GM21367 (cell line): Measurements from ENCODE around the gene ELL.

Experiments
- ATAC-seq: cut with Tn5 transposase; IDR thresholded peaks from one replicate; pipeline ENCODE4 v1.9.1; 2021; ENCODE audit not compliant: unreplicated experiment

Gene ELL

GRCh38 chr19:18490728-18491127 lies 31.1 kb downstream of the ELL start:
- ATAC-seq: no peak

DNA sequence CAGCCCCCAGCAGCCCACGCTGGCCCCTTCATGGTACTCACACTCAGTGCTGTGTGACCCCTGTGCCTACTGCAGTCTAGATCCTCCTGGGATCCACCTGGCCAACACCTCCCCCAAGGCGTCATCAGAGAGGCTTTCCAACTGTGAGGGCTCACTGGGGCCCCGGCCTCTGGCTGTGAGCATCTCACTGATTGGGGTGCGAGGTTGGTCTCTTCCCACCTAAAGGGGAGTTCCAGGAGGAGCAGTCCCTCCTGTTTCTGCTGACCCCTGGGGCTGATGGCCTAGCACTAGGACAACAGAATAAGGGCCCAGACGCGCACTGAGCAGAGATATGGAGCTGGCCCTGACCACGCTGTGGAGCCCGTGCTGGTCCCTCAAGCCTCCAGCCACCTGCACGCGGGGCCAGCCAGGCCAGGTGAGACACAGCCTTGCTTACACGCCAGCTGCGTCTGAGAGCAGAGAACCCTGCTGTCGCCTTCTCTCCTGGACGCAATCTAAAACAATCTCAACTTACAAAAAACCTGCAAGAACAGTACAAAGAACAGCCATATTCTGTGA lies 32.2 kb downstream of the ELL start:
- ATAC-seq: no peak

GRCh38 chr19:18488838-18489626 lies 32.8 kb downstream of the ELL start:
- ATAC-seq: no peak

- no peak for ATAC-seq
Observed at GRCh38 chr19:18488403-18488723, 33.5 kb downstream of the ELL start.

GRCh38 chr19:18487576-18488402 lies 34.1 kb downstream of the ELL start:
- no peak for ATAC-seq

DNA sequence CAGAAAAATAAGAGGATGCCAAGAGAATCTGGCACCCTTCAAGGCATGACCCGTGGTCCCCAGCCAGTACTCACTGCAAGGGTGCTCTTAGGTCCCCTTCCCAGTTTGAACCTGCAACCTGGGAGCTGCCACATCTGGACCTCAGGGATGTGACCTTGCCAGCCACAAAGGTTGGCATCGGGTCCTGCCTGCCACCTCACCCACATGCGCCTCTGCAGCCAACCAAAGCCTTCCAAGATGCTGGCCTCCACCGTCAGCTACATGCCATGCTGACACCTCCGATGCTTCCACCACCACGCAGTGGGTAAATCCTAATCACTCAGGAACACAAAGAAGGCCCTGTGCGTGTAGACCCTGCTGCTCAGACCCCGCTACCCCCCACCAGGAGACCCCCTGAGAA lies 35.1 kb downstream of the ELL start:
- no peak for ATAC-seq

DNA sequence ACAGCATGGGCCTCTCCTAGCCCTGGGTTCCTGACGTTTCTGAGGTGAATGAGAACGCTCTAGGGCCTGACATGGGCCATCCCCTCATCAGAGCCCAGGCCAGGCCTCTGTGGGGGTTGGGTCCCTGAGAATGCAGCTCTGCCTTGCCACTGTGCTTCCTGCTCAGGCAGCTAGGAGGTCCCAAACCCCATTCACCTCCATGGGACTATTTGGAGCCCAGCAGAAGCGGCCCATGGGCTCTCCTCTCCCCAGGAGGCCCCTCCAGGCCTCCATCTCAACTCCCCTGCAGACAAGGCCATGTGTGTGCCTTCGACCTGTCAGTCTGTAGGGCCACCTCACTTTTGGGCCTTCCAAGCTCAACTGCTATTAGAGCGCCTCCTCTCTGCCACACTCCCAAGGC lies 36.9 kb downstream of the ELL start:
- no peak for ATAC-seq

GRCh38 chr19:18483119-18483890 lies 38.6 kb downstream of the ELL start:
- ATAC-seq: no peak

DNA sequence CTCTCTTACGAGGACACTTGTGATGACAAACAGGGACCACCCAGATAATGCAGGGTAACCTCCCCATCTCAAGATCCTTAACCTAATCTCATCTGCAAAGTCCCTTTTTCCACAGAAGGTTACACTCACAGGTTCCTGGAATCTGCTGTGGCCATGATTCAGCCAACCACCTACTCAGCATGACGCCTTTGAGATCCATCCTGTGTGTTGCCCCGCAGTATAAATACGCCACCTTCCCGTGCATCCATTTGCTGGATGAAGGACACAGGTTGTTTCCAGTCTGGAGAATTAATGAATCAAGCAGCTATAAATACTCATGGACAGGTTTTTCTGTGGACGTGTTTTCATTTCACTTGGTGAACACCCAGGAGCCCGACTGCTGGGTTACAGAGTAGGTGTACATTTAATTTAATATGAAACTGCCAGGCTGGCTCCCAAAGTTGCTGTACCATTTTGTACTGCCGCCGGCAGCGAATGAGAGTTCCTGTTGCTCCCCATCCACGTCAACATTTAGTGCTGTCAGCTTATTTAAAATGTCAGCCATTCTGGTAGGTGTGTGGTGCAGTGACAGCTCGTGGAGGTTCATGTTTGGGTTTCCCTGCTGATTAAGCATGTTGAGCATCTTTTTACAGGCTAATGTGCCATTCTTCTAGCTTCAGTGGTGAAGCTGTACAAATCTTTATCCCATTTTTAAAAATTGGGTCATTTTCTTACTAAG lies 40.2 kb downstream of the ELL start:
- ATAC-seq: no peak

DNA sequence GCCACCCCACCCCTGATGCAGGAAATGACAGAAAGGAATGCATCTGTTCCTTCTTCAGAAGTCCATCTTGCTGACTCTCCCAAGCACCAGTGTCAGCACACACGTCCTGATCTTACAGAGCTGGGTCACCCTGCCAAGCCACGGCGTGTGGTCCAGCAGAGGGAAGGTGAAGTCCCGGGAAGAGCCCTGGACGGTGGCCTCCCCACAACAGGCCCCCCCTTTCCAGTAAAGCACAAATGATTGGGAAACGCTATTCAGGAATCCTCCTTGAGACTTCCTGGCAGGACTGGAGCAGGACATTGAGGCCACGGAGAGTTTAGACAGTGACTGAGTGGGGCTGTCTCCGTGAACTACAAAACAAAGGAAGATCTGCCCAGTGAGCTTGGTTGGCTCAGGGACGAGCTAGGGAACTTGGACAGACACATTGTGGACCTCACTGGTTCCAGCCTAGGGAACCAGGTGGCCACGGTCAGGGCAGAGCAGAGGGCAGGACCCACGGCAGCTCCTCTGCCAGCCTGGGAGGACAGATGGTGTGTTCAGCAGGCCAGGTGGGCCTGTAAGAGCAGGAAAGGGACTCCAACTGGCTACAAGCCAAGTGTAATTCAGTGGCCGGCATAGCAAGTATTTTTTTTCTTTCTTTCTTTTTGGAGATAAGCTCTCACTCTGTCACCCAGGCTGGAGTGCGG lies 41.7 kb downstream of the ELL start:
- no peak for ATAC-seq

GRCh38 chr19:18478545-18479311 lies 43.1 kb downstream of the ELL start:
- ATAC-seq: no peak

DNA sequence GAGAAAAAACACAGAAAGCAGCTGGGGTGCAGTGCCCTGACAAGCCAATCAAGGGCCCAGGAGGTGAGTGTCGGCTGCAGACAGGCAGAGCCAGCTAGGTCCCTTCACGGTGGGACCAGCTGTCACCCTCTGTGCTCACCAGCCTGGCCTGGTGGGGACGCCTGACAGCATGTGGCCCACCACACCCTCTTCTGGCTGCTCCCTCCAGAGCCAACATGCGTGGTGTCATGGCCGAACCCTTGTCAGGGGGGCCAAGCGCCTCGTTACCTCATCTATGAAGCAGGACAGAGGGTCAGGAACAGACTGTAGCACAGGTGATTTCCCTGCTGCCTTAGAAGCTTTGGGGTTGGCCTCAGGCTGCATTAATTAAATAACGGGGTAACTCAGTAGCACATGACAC lies 43.9 kb downstream of the ELL start:
- ATAC-seq: no peak

- no peak for ATAC-seq
Observed at GRCh38 chr19:18477042-18477779, 44.7 kb downstream of the ELL start.

DNA sequence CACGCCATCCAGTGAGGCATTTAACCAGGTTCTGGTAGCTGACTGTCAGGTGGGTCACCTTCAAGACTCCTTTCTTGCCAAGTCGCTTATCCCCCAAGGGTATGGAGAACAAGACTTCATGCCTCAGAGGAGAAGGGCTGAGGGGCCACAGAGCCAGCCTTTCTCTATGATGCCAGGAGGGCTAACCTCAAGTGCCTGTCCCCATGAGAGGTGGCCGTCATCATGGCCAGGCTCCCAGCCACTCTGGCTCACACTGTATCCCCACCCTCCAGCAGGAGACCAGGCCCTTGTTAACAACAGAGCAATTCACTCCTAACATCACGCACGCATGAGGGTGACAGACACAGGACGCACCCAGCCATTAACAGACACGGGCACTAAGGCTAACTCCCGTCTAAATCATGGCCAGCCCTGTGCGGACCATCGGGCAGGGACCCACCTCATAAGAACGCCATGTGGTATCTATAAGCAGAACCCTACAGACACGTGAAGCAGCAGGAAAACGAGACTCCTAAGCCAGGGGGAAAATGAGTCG lies 45.3 kb downstream of the ELL start:
- no peak for ATAC-seq

DNA sequence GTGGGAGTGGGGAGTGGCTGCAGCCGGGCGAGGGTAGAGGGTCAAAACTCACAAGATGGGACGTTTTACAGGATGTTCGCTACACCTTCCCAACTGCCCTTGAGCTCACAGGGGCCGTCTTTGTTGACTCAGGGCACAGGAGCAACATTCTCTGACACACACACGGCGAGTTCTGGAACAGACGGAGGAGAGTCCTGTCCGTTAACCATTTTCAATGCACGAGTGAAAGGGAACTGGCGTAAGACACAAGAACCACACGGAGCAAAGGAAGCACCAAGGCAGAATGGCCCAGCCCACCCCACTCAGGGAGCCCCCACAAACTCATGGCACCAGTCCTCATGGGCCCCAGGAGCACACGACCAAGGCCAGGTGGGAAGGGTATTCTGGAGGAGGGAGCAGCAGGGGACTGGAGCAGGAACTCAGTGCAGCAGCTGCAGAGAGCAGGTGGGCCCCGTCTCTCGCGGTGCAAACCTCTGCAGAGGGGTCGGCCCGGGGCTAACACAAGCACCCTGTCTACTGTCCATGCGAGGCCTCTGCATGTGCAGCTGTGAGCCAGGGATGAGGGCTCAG lies 46.0 kb downstream of the ELL start:
- no peak for ATAC-seq

GRCh38 chr19:18475004-18475453 lies 46.8 kb downstream of the ELL start:
- no peak for ATAC-seq

- ATAC-seq: no peak
Observed at GRCh38 chr19:18474366-18474887, 47.4 kb downstream of the ELL start.

DNA sequence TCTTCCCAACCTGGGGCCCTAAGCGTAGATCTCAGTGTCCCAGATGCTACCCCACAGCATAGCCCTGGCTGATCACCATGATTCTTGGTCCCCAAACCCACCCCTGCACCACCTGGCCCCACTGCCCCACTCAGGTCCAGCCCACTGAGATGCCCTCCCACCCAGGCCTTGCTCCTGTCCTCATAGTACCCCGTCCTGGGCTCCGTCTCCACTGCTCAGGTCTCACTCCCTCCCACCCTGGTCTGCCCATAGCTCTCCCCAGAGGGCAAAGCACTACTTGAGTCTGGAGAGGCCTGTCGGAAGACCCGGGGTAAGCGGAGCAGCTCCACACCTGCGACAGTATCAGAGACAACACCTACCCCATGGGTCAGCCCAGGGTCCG lies 48.2 kb downstream of the ELL start:
- ATAC-seq: no peak
